COR-L47 (cell line): Measurements from ENCODE around the gene ABAT.
"Not testable (repeated sequence)": the region's sequence is repeated elsewhere in the genome, so short reads cannot be mapped to it uniquely, and the experiment has no call there.

Experiments
- DNase-seq: peaks from one replicate; lab custom pipeline; 2025; lab: John Stamatoyannopoulos, UW

Gene ABAT

GRCh38 chr16:8742068-8742467 lies 67.7 kb downstream of the ABAT start:
- DNase-seq: no peak

GRCh38 chr16:8748944-8749343 lies 74.5 kb downstream of the ABAT start:
- DNase-seq: not testable (repeated sequence)

- DNase-seq: no peak
These were observed 77.3 kb downstream of the ABAT start for GRCh38 chr16:8751481-8752311.

GRCh38 chr16:8752706-8753105 lies 78.3 kb downstream of the ABAT start:
- DNase-seq: no peak

GRCh38 chr16:8753416-8754054 lies 79.1 kb downstream of the ABAT start:
- DNase-seq: no peak

GRCh38 chr16:8756755-8757154 lies 82.3 kb downstream of the ABAT start:
- no peak for DNase-seq

- DNase-seq: no peak
These were observed 83.6 kb downstream of the ABAT start for GRCh38 chr16:8758022-8758421.

GRCh38 chr16:8760021-8760420 lies 85.6 kb downstream of the ABAT start:
- no peak for DNase-seq

GRCh38 chr16:8761078-8761477 lies 86.7 kb downstream of the ABAT start:
- no peak for DNase-seq

- no peak for DNase-seq
These were observed 87.8 kb downstream of the ABAT start for GRCh38 chr16:8762254-8762653.

GRCh38 chr16:8763083-8763482 lies 88.7 kb downstream of the ABAT start:
- no peak for DNase-seq

- no peak for DNase-seq
These were observed 89.5 kb downstream of the ABAT start for GRCh38 chr16:8763899-8764298.

GRCh38 chr16:8764525-8765250 lies 90.3 kb downstream of the ABAT start:
- no peak for DNase-seq

- DNase-seq: no peak
These were observed 92.8 kb downstream of the ABAT start for GRCh38 chr16:8767176-8767575.

GRCh38 chr16:8768283-8768682 lies 93.9 kb downstream of the ABAT start:
- no peak for DNase-seq

GRCh38 chr16:8768692-8769091 lies 94.3 kb downstream of the ABAT start:
- no peak for DNase-seq

GRCh38 chr16:8773537-8773936 lies 99.1 kb downstream of the ABAT start:
- no peak for DNase-seq

GRCh38 chr16:8774208-8774607 lies 99.8 kb downstream of the ABAT start:
- DNase-seq: no peak

GRCh38 chr16:8775359-8775758 lies 100.9 kb downstream of the ABAT start:
- DNase-seq: no peak

- no peak for DNase-seq
These were observed 101.7 kb downstream of the ABAT start for GRCh38 chr16:8776129-8776584.

GRCh38 chr16:8777217-8777616 lies 102.8 kb downstream of the ABAT start:
- DNase-seq: no peak

GRCh38 chr16:8781797-8782196 lies 107.4 kb downstream of the ABAT start:
- no peak for DNase-seq

- DNase-seq: no peak
These were observed 108.3 kb downstream of the ABAT start for GRCh38 chr16:8782673-8783072.
